ENCODE measurements around the gene GALT.

The GALT gene

GRCh38 chr9:34686231-34686630 is 39.8 kb downstream of the GALT start:
- no peak for TF ChIP-seq CTCF (IDR thresholded peaks at IDR 0.05; ENCODE audit: control insufficient read depth, extremely low read depth, insufficient read depth)
- DNase-seq (ENCODE audit: low read depth): no peak
- no peak overlapping the region for H3K4me3 ChIP-seq (ENCODE audit: low read depth, low read length)

GRCh38 chr9:34686732-34687131 is 40.3 kb downstream of the GALT start:
- TF ChIP-seq CTCF (IDR thresholded peaks at IDR 0.05; ENCODE audit: control insufficient read depth, extremely low read depth, insufficient read depth): no peak
- DNase-seq (ENCODE audit: low read depth): no peak
- no peak overlapping the region for H3K4me3 ChIP-seq (ENCODE audit: low read depth, low read length)

GRCh38 chr9:34687276-34688030 is 41.0 kb downstream of the GALT start:
- DNase-seq (ENCODE audit: low read depth): no peak
- H3K4me3 ChIP-seq (ENCODE audit: low read depth, low read length): no peak overlapping the region
- TF ChIP-seq CTCF (IDR thresholded peaks at IDR 0.05; ENCODE audit: control insufficient read depth, extremely low read depth, insufficient read depth): no peak

- no peak for TF ChIP-seq CTCF (IDR thresholded peaks at IDR 0.05; ENCODE audit: control insufficient read depth, extremely low read depth, insufficient read depth)
- H3K4me3 ChIP-seq (ENCODE audit: low read depth, low read length): no peak overlapping the region
- DNase-seq (ENCODE audit: low read depth): no peak
Measured at GRCh38 chr9:34688329-34689115, 42.0 kb downstream of the GALT start.

- H3K4me3 ChIP-seq (ENCODE audit: low read depth, low read length): no peak overlapping the region
- no peak for DNase-seq (ENCODE audit: low read depth)
- TF ChIP-seq CTCF (IDR thresholded peaks at IDR 0.05; ENCODE audit: control insufficient read depth, extremely low read depth, insufficient read depth): no peak
Measured at GRCh38 chr9:34689116-34689470, 42.6 kb downstream of the GALT start.

- no peak for TF ChIP-seq CTCF (IDR thresholded peaks at IDR 0.05; ENCODE audit: control insufficient read depth, extremely low read depth, insufficient read depth)
- DNase-seq (ENCODE audit: low read depth): no peak
- H3K4me3 ChIP-seq (ENCODE audit: low read depth, low read length): no peak overlapping the region
Measured at GRCh38 chr9:34689512-34689911, 43.0 kb downstream of the GALT start.

Measured in LNCaP clone FGC (cell line).